HG02870 (cell line): ENCODE measurements around the gene SLC10A1.
"Not testable (repeated sequence)": the region's sequence is repeated elsewhere in the genome, so short reads cannot be mapped to it uniquely, and the experiment has no call there.

Experiments
- ATAC-seq: cut with Tn5 transposase; IDR thresholded peaks from one replicate; pipeline ENCODE4 v1.9.1; 2021; ENCODE audit warnings: mild to moderate bottlenecking, moderate library complexity; ENCODE audit not compliant: unreplicated experiment

The SLC10A1 gene

GRCh38 chr14:69796797-69797500 is at the start of gene SLC10A1:
Gene SLC10A1 (minus strand): TSS chr14:69797241. CDS start chr14:69797155, 86 bp downstream.
- ATAC-seq, result no peak

DNA sequence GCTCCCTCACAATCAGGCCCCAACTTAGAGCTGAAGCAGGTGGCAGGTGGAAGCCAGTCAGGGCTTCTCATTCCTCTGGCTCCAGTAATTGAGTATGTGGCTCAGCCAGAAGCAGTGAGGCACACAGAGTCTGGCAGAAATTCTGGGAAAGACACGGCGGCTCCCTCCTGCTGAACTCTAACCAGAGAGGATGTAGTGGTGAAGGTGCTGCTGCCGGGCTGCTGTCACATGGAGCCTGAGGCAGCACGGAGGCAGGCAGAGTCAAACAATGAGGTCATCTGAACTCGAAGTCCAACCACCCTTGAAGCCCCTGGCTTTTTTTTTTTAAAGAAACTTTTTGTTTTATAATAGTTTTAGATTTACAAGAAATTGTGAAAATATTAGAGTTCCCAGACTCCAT is 48.7 kb upstream of the SLC10A1 start:
- ATAC-seq, result no peak

DNA sequence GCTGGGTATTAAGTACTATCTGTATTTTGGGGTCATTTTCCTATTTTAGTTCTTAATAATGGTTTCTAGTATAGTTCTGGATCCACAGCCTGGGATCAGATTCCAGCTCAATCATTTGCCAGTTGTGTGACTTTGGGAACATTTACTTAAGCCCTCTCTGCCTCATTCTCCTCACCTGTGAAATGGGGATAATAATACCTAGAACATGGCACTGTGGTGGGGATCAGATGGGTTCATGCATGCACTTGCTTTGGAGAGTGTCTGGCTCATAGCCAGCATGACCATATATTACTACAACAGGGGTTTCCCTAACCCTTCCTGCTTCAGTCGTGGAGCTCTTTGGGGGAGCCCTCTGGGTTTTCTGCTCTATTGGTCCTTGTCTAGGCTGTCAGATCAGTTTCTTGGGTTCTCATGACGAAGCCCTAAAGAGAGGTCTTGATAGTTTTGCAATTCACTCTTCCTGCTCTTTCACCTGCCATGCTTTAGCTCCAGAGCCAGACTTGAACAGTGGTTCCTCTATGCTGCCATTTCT is 48.1 kb upstream of the SLC10A1 start:
- no peak for ATAC-seq

- no peak for ATAC-seq
Observed at GRCh38 chr14:69844171-69844570, 47.1 kb upstream of the SLC10A1 start.

DNA sequence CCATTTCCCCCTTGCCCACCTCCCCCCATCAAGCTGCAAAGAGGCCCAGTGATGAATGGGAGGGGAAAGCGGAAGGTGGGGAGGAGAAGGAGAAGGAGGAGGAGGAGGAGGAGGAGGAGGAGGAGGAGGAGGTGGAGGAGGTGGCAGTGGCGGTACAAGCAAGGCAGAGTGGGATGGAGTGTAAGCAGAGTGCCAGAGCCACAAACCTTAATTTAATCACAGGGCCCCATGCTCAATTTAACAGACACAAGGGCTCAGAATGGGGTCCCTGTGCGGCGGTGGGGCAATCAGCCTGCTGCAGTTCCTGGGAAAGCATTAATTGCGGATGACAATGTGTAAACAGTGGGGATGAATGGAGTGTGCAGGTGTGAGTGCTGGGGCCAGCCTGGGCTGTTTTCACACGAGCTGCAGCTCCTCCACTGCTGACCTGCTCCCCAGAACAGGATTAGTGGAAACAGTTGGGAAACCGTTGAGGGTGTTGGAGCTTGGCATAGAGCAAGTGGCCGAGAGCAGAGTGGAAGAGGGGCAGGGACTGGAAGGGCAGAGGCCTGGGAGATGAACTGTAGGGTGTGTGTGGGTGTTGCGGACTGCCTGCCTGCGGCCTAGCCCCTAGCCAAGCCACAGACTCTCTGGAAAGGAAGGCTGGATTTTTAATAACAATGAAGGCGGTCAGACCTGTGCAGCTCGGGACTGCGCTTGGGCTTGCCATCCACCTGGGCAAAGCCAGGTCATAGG is 45.8 kb upstream of the SLC10A1 start:
- ATAC-seq, result no peak

DNA sequence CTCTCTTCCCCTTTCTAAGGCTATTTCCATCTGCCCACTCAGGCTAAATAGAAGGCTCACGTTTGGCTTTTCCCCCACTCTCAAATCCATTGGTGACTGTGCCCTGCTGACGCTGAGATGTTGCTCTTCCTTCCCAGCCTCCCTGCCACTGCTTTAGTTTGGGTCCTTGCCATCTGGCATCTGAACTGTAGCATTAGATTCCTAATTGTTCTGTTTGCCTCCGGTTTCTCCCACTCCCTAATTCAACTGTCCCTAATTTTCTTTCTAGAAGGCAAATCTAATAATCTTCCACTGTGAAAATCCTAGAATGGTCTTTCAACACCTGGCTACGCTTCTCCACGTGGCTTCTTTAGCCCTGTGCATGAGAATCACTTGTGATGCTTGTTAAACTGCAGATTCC is 44.6 kb upstream of the SLC10A1 start:
- no peak for ATAC-seq

- ATAC-seq, result no peak
Observed at GRCh38 chr14:69839661-69840060, 42.6 kb upstream of the SLC10A1 start.

DNA sequence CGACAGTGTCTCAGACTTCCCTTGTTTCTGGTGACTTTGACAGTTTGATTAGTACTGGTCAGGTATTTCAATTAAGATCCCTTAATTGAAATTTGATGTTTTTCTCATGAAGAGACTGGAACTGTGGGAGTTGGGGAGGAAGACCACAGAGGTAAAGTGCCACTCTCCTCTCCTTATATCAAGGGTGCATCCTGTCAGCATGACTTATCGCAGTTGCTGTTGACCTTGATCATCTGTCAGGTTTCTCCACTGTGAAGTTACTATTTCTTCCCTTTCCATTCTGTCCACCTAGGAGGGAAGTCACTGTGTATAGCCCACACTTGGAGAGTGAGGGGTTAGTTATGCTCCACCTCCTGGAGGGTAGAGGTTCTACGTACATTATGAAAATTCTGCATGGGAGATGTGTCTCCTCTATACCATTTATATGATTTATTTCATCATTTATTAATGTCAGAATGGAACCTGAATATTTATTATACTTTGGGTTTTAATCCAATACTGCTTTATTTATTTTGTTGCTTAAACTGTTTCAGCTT is 41.9 kb upstream of the SLC10A1 start:
- no peak for ATAC-seq

DNA sequence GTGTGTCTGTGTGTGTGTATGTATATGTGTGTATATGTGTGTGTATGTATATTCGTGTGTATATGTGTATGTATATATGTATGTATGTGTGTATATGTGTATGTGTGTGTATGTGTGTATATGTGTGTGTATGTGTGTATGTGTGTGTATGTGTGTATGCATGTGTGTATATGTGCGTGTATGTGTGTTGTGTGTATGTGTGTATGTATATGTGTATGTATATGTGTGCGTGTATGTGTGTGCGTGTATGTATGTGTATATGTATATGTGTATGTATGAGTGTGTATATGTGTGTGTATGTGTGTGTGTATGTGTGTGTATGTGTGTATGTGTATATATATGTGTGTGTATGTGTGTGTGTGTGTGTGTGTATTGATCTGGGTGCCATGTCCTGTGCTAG is 31.8 kb upstream of the SLC10A1 start:
- ATAC-seq, result no peak

- no peak for ATAC-seq
Observed at GRCh38 chr14:69828354-69828753, 31.3 kb upstream of the SLC10A1 start.

GRCh38 chr14:69827560-69827959 is 30.5 kb upstream of the SLC10A1 start:
- no peak for ATAC-seq

- ATAC-seq, result no peak
Observed at GRCh38 chr14:69822456-69822855, 25.4 kb upstream of the SLC10A1 start.

DNA sequence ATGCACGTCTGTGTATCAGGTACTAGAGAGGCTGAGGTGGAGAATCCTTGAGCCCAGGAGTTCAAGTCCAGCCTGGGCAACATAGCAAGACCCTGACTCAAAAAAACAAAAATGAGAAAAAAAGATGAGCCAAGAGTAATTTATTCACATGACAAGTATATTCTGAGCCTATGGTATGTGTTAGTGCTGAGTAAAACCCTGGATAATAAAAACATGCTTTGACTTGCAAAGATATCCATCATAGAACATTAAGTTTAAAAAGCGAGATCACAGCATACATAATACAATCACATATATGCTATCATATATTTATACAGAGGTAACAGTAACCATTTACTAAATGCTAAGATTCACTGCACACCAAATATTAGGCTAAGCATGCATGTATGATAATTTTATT is 23.9 kb upstream of the SLC10A1 start:
- no peak for ATAC-seq

- no peak for ATAC-seq
Observed at GRCh38 chr14:69819607-69820006, 22.6 kb upstream of the SLC10A1 start.

- ATAC-seq, result no peak
Observed at GRCh38 chr14:69818758-69819191, 21.7 kb upstream of the SLC10A1 start.

- no peak for ATAC-seq
Observed at GRCh38 chr14:69816216-69816615, 19.2 kb upstream of the SLC10A1 start.

GRCh38 chr14:69815556-69815955 is 18.5 kb upstream of the SLC10A1 start:
- no peak for ATAC-seq

- no peak for ATAC-seq
Observed at GRCh38 chr14:69814397-69814796, 17.4 kb upstream of the SLC10A1 start.

GRCh38 chr14:69813346-69813745 is 16.3 kb upstream of the SLC10A1 start:
- ATAC-seq, result not testable (repeated sequence)

DNA sequence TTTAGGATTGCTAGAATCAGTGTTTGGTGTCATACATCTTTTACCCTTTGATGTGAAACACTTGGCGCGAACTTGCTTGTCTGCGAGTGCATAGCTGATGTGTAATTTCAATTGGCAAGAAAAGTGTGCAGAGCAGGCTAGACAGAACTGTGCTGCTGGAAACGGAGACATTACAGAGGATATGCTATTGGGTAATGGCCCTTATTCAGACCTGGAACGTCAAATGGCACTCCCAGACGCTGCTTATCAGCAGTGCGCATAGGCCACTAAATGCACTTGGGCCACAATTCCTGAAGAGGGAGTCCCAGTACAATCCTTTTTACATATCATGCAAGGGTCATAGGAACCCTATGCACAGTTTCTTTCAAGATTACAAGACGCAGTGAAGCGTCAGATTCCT is 15.7 kb upstream of the SLC10A1 start:
- ATAC-seq, result no peak

GRCh38 chr14:69811868-69812252 is 14.8 kb upstream of the SLC10A1 start:
- no peak for ATAC-seq
